CD4-positive, CD25-positive, alpha-beta regulatory T cell (primary cell): ENCODE measurements around the gene ZNF283. TPM values are rescaled to one million over a fixed set of nuclear protein-coding genes. Genes with fewer than 3 reads are reported as not detected.
"Not testable (repeated sequence)": the region's sequence is repeated elsewhere in the genome, so short reads cannot be mapped to it uniquely, and the experiment has no call there.

Source experiments
- ATAC-seq, 2 donors: fragments of 150-1000 bp; cut with Tn5 transposase; one replicate each; pipeline ENCODE4 v1.10.0; 2021; ENCODE audit warnings: low read depth in 2 of 2, moderate number of reproducible peaks in 2 of 2, moderate library complexity in 1 of 2
- DNase-seq, 3 donors: peaks; one replicate each; pipeline versions ENCODE4 v3.0.0 to v3.0.0-alpha.2; 2012 to 2022; ENCODE audit warnings: mixed read lengths in 1 of 3
- H3K27ac ChIP-seq: one replicate; pipeline ENCODE4 v1.7.0; 2013; ENCODE audit warnings: mild to moderate bottlenecking, low read length; ENCODE audit not compliant: insufficient read depth, poor library complexity, severe bottlenecking
- H3K27me3 ChIP-seq: one replicate; pipeline ENCODE4 v1.7.0; 2013; ENCODE audit warnings: low read length; ENCODE audit not compliant: control insufficient read depth, insufficient read depth
- H3K36me3 ChIP-seq: one replicate; pipeline ENCODE4 v1.7.0; 2013; ENCODE audit warnings: mild to moderate bottlenecking, low read length, moderate library complexity; ENCODE audit not compliant: control insufficient read depth, insufficient read depth
- H3K4me1 ChIP-seq: 2 replicates; pipeline ENCODE4 v1.7.0; 2013; ENCODE audit warnings: mild to moderate bottlenecking, low read length; ENCODE audit not compliant: insufficient read depth, control insufficient read depth, poor library complexity, severe bottlenecking
- H3K4me3 ChIP-seq: one replicate; pipeline ENCODE4 v1.7.0; 2013; ENCODE audit warnings: low read depth, mild to moderate bottlenecking, low read length, moderate library complexity
- H3K9me3 ChIP-seq, 2 experiments: 1 replicate in 1 of 2; 2 replicates in 1 of 2; pipeline ENCODE4 v1.7.0; 2013; ENCODE audit warnings: low read length in 2 of 2, mild to moderate bottlenecking in 1 of 2, moderate library complexity in 1 of 2; ENCODE audit not compliant: control insufficient read depth in 2 of 2
- H3K27ac Mint-ChIP-seq, 3 donors: one replicate each; pipeline ENCODE4 v1.8.0; 2020 to 2022; ENCODE audit warnings: mild to moderate bottlenecking in 3 of 3, mixed read lengths in 3 of 3, moderate library complexity in 2 of 3
- H3K27me3 Mint-ChIP-seq: one replicate; pipeline ENCODE4 v1.8.0; 2022; ENCODE audit warnings: mild to moderate bottlenecking, mixed read lengths
- H3K36me3 Mint-ChIP-seq: one replicate; pipeline ENCODE4 v1.8.0; 2020; ENCODE audit warnings: mixed read lengths
- H3K4me1 Mint-ChIP-seq, 4 donors: one replicate each; pipeline ENCODE4 v1.8.0; 2020 to 2022; ENCODE audit warnings: mixed read lengths in 4 of 4, mild to moderate bottlenecking in 1 of 4
- H3K4me3 Mint-ChIP-seq, 4 donors: one replicate each; pipeline ENCODE4 v1.8.0; 2020 to 2022; ENCODE audit warnings: mild to moderate bottlenecking in 4 of 4, mixed read lengths in 4 of 4, moderate library complexity in 3 of 4
- H3K9me3 Mint-ChIP-seq, 7 donors: one replicate each; pipeline ENCODE4 v1.8.0; 2020 to 2022; ENCODE audit warnings: mixed read lengths in 7 of 7, mild to moderate bottlenecking in 3 of 7, moderate library complexity in 2 of 7
- polyA plus RNA-seq, 4 donors: library from polyadenylated mRNA; unstranded; fragments of 300-500 nt; fragmentation: Illumina TruSeq; gene quantifications; one replicate each; pipeline ENCODE4 v1.2.3, GENCODE V29; 2021
- total RNA-seq: library from RNA; stranded (reverse); gene quantifications from one replicate; pipeline ENCODE4 v1.2.3, GENCODE V29; 2022

Gene ZNF283
- total and polyA plus RNA-seq, 5 donors from 2014 or later = 1.4 to 6.0 (median 4.5) TPM

DNA sequence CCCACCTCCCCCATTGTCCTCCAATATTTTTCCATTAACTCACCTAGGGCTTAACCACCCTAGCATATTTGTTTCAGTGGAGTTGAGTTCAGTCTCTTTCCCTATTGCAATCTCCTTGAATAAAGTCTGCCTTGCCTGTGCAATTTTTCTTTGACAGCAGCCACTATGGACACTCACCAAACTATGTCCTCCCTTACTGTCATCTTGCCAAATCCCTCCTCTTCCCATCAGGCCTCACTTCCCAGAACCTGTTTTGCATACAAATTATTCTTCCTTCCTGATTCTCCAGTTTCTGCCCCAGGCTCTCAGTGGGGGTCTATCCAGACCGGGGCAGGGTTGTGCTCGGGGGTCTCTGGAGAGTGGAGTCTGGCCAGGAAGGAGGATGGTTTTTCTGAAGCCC is 22.7 kb upstream of the ZNF283 start:
- no peaks in the 10 kb centered on the region for H3K27me3 ChIP-seq
- no peaks in the 10 kb centered on the region for H3K9me3 ChIP-seq
- H3K36me3 ChIP-seq = no peaks in the 10 kb centered on the region
- Mint-ChIP-seq H3K4me1 (peaks cover 0 to 4% (median 0%) of the 10 kb centered on the region in 4 donors), H3K4me3 (peak overlapping the region in 1 of 4 donors; percentile 52), H3K36me3 (no peaks in the 10 kb centered on the region), H3K27me3 (peaks cover 34% of the 10 kb centered on the region), H3K9me3 (peaks cover 0 to 3% (median 0%) of the 10 kb centered on the region in 7 donors), H3K27ac (no peak overlapping the region)
- no peak for DNase-seq
- H3K4me1 ChIP-seq = no peaks in the 10 kb centered on the region
- no peak overlapping the region for H3K27ac ChIP-seq
- no peak for ATAC-seq
- H3K4me3 ChIP-seq = no peak overlapping the region

DNA sequence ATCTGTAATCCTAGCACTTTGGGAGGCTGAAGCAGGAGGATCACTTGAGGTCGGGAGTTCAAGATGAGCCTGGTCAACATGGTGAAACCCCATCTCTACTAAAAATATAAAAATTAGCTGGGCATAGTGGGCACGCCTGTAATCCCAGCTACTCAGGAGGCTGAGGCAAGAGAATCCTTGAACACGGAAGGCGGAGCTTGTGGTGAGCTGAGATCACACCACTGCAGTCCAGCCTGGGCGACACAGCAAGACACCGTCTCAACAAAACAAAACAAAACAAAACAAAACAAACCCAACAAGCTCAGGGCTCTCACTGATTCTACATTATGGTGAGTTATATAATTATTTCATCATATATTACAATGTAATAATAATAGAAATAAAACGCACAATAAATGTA is 20.7 kb upstream of the ZNF283 start:
- H3K27me3 ChIP-seq, H3K4me1 Mint-ChIP-seq, H3K4me3 ChIP-seq, H3K9me3 ChIP-seq, ATAC-seq, H3K27ac ChIP-seq, H3K4me3 Mint-ChIP-seq, H3K27ac Mint-ChIP-seq, H3K36me3 Mint-ChIP-seq, H3K9me3 Mint-ChIP-seq, H3K36me3 ChIP-seq, DNase-seq, H3K4me1 ChIP-seq: not testable (repeated sequence)
- peaks cover 36% of the 10 kb centered on the region for H3K27me3 Mint-ChIP-seq

DNA sequence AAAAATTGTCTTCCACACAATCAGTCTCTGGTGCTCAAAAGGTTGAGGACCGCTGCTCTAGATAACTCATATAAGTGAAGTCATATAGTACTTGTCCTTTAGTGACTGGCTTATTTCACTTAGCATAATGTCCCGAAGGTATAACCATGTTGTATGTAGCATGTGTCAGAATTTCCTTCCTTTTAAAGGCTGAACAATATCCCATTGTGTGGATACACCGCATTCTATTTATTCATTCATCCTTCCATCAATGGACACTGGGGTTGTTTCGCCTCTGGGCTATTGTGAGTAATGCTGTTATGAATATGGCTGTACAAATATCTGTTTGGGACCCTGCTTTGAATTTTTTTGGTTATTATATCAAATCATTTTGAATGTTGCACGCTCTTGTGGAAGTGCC is 20.3 kb upstream of the ZNF283 start:
- Histone ChIP-seq H3K27me3 (no peaks in the 10 kb centered on the region), H3K27ac (no peak overlapping the region), H3K9me3 (no peaks in the 10 kb centered on the region), H3K36me3 (no peaks in the 10 kb centered on the region), H3K4me3 (no peak overlapping the region), H3K4me1 (no peaks in the 10 kb centered on the region)
- Mint-ChIP-seq H3K4me1 (peaks cover 0 to 7% (median 0%) of the 10 kb centered on the region in 4 donors), H3K36me3 (no peaks in the 10 kb centered on the region), H3K27ac (no peak overlapping the region), H3K27me3 (peaks cover 39% of the 10 kb centered on the region), H3K9me3 (peaks cover 0 to 3% (median 0%) of the 10 kb centered on the region in 7 donors), H3K4me3 (no peak overlapping the region)
- ATAC-seq = no peak
- no peak for DNase-seq

DNA sequence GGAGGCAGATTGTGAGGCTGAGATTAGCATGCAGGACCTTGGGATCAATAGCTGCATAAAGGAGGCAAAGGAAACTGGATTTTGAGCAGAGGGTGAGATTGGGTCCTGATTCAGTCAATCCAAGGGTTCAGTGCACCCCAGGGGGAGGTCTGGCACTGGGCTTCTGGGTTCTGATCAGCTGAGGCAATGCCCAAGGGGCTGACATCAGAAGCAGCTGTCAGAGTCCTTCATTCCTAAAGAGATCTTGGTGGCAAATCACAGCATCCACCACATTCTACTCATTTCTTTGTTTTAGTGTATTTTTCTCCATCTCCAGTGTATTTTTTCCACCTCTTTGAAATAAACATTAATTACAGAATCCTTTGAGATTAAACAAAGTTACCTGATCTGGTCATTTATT is 19.5 kb upstream of the ZNF283 start:
- Histone ChIP-seq H3K4me3 (no peak overlapping the region), H3K27me3 (no peaks in the 10 kb centered on the region), H3K9me3 (no peaks in the 10 kb centered on the region), H3K4me1 (no peaks in the 10 kb centered on the region), H3K27ac (no peak overlapping the region), H3K36me3 (no peaks in the 10 kb centered on the region)
- no peak for DNase-seq
- Mint-ChIP-seq H3K27me3 (peaks cover 45% of the 10 kb centered on the region), H3K4me1 (peaks cover 0 to 7% (median 0%) of the 10 kb centered on the region in 4 donors), H3K27ac (no peak overlapping the region), H3K4me3 (no peak overlapping the region), H3K36me3 (no peaks in the 10 kb centered on the region), H3K9me3 (peaks cover 0 to 3% (median 0%) of the 10 kb centered on the region in 7 donors)
- no peak for ATAC-seq

DNA sequence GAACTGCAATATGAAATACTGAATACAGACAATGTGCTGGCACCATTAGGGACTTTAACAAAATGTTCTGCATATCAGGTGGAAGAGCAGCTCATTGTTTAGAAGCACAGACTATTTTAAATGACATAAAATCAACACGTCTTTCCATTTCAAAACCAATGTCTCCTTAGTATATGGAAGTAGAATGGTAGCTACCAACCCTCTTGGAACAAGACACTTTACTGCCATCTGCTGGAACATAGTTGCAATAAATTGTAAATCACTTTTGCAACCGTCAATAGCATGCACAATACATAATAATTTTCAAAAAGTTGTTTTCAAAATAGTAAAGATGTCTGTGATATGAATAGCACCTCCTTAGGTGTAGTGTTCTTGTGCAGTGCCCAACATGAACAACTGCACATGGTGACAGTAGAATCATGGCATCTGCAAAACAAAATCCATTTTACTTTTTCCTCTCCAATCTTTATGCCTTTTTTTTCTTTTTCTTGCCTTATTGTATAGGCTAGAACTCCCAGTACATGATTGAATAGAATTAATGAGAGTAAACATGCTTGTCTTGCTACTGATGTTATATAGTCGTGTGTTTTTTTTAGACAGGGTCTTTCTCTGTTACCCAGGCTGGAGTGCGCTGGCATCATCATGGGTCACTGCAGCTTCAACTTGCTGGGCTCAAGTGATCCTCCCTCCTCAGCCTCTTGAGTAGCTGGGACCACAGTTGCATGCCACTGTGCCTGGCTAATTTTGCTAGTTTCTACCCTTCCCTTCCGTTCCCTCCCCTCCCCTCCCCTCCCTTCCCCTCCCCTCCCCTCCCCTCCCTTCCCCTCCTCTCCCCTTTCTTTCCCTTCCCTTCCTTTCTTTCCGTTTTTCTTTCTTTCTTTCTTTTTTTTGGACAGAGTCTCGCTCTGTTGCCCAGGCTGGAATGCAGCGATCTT is 17.1 kb upstream of the ZNF283 start:
- ATAC-seq = peak in 1 of 2 donors; percentile 60
- Mint-ChIP-seq H3K36me3 (no peaks in the 10 kb centered on the region), H3K4me3 (no peak overlapping the region), H3K27me3 (peaks cover 41% of the 10 kb centered on the region), H3K4me1 (peaks cover 0 to 7% (median 0%) of the 10 kb centered on the region in 4 donors), H3K9me3 (peaks cover 0 to 3% (median 0%) of the 10 kb centered on the region in 7 donors), H3K27ac (no peak overlapping the region)
- Histone ChIP-seq H3K4me1 (no peaks in the 10 kb centered on the region), H3K36me3 (no peaks in the 10 kb centered on the region), H3K9me3 (no peaks in the 10 kb centered on the region), H3K4me3 (no peak overlapping the region), H3K27me3 (no peaks in the 10 kb centered on the region), H3K27ac (no peak overlapping the region)
- DNase-seq = peak in 2 of 3 donors; percentile 53 to 70

DNA sequence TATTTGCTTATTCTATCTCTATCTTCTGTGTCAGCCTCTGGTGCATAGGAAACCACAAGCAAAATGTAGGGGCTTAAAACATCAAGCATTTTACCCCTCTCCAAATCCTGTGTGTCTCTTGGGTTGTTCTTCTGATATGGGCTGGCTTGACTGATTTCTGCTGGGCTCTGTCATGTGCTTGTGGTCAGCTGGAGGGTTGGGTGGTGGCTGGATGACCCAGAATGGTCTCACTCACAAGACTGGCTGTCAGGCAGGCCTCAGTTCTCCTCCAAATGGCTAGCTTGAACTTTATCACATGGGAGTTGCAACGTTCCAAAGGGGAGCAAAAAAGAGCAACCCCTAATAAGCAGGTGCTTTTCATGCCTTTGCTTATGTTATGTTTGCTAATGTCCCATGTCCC is 15.3 kb upstream of the ZNF283 start:
- Mint-ChIP-seq H3K27ac (no peak overlapping the region), H3K36me3 (no peaks in the 10 kb centered on the region), H3K4me3 (no peak overlapping the region), H3K27me3 (peaks cover 31% of the 10 kb centered on the region), H3K9me3 (peaks cover 0 to 3% (median 0%) of the 10 kb centered on the region in 7 donors), H3K4me1 (peaks cover 0 to 7% (median 0%) of the 10 kb centered on the region in 4 donors)
- no peak overlapping the region for H3K4me3 ChIP-seq
- DNase-seq = no peak
- H3K27me3 ChIP-seq = no peaks in the 10 kb centered on the region
- no peaks in the 10 kb centered on the region for H3K9me3 ChIP-seq
- H3K4me1 ChIP-seq = no peaks in the 10 kb centered on the region
- no peaks in the 10 kb centered on the region for H3K36me3 ChIP-seq
- no peak for ATAC-seq
- no peak overlapping the region for H3K27ac ChIP-seq

DNA sequence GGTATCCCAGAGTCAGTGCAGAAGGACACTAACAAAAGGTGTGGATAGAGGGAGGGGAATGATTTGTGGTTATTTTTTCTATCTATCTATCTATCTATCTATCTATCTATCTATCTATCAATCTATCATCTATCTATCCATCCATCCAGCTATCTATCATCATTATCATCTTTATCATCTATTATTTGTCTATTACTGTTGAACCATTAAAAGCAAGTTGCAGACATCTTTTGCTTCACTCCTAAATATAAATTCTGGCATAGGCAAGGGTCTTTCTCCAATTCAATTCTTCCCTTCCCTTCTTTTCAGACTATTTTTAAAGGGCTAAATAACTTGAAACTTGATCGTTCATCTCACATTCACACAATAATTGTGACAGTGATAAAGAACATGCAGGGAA is 14.9 kb upstream of the ZNF283 start:
- Mint-ChIP-seq H3K9me3 (peaks cover 0 to 3% (median 0%) of the 10 kb centered on the region in 7 donors), H3K4me3 (no peak overlapping the region), H3K36me3 (no peaks in the 10 kb centered on the region), H3K27ac (no peak overlapping the region), H3K4me1 (peaks cover 0 to 7% (median 0%) of the 10 kb centered on the region in 4 donors), H3K27me3 (peaks cover 26% of the 10 kb centered on the region)
- ATAC-seq (no peak), DNase-seq (no peak)
- Histone ChIP-seq H3K9me3 (no peaks in the 10 kb centered on the region), H3K27ac (no peak overlapping the region), H3K4me1 (no peaks in the 10 kb centered on the region), H3K4me3 (no peak overlapping the region), H3K36me3 (no peaks in the 10 kb centered on the region), H3K27me3 (no peaks in the 10 kb centered on the region)

DNA sequence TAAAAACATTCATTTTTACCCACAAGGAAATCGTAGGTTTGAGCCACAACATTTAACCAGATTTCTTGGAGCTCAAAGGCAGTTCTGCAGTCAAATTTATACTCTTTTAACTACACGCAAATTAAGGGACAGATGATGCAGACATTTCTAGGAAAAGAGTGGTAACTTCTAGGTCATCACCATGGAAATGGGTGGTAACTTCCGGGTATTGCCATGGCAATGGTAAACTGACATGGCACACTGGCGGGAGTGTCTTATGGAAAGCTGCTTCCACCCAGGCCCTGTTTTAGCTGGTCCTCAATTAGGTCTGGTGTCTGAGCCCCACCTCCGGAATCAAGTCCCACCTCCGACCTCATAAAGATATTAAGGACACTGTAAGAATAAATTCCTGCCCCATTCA is 14.4 kb upstream of the ZNF283 start:
- no peak overlapping the region for H3K27ac ChIP-seq
- no peak overlapping the region for H3K4me3 ChIP-seq
- peaks cover 0 to 3% (median 0%) of the 10 kb centered on the region in 7 donors for H3K9me3 Mint-ChIP-seq
- H3K36me3 ChIP-seq = no peaks in the 10 kb centered on the region
- H3K27me3 ChIP-seq = no peaks in the 10 kb centered on the region
- no peaks in the 10 kb centered on the region for H3K4me1 ChIP-seq
- peaks cover 0 to 7% (median 0%) of the 10 kb centered on the region in 4 donors for H3K4me1 Mint-ChIP-seq
- DNase-seq (no peak), ATAC-seq (no peak)
- H3K9me3 ChIP-seq = no peaks in the 10 kb centered on the region
- no peak overlapping the region for H3K4me3 Mint-ChIP-seq
- no peaks in the 10 kb centered on the region for H3K36me3 Mint-ChIP-seq
- H3K27me3 Mint-ChIP-seq = peaks cover 25% of the 10 kb centered on the region
- no peak overlapping the region for H3K27ac Mint-ChIP-seq
